ENCODE data around the gene PDILT. TPM values are rescaled to one million over a fixed set of nuclear protein-coding genes. Genes with fewer than 3 reads are reported as not detected.

Gene PDILT
- total RNA-seq, 6 experiments from 2014 or later, result not detected

GRCh38 chr16:20318437-20318836 lies 86.1 kb downstream of the PDILT start:
- H3K27ac ChIP-seq, result no peak overlapping the region
- no peaks in the 10 kb centered on the region for H3K9me3 ChIP-seq
- no peak overlapping the region for H3K4me3 ChIP-seq
- 71% methylated on average over 3 of the region's 3 CpGs for WGBS (ENCODE audit: insufficient coverage, low coverage, low lambda C conversion rate, missing lambda C conversion rate)
- no peaks in the 10 kb centered on the region for H3K36me3 ChIP-seq
- DNase-seq (no peak), ATAC-seq (no peak)
- TF ChIP-seq POLR2A (IDR thresholded peaks at IDR 0.05) (no peak), CTCF (IDR thresholded peaks at IDR 0.05) (no peak)
- no peaks in the 10 kb centered on the region for H3K4me1 ChIP-seq
- intact Hi-C loops (cut with DNase I), result no loop called here
- H3K27me3 ChIP-seq, result no peaks in the 10 kb centered on the region

- intact Hi-C loops (cut with DNase I), result no loop called here
- WGBS (ENCODE audit: insufficient coverage, low coverage, low lambda C conversion rate, missing lambda C conversion rate), result 52% methylated on average over 5 of the region's 7 CpGs
- Histone ChIP-seq H3K4me3 (no peak overlapping the region), H3K36me3 (no peaks in the 10 kb centered on the region), H3K9me3 (no peaks in the 10 kb centered on the region), H3K27me3 (no peaks in the 10 kb centered on the region), H3K4me1 (no peaks in the 10 kb centered on the region), H3K27ac (no peak overlapping the region)
- no peak for TF ChIP-seq POLR2A (IDR thresholded peaks at IDR 0.05)
- TF ChIP-seq CTCF (IDR thresholded peaks at IDR 0.05), result no peak
- ATAC-seq, result no peak
- DNase-seq, result no peak
Measured at GRCh38 chr16:20318006-20318405, 86.5 kb downstream of the PDILT start.

- H3K4me3 ChIP-seq, result no peak overlapping the region
- 41% methylated on average over 8 of the region's 8 CpGs for WGBS (ENCODE audit: insufficient coverage, low coverage, low lambda C conversion rate, missing lambda C conversion rate)
- no peaks in the 10 kb centered on the region for H3K4me1 ChIP-seq
- DNase-seq, result no peak
- no peaks in the 10 kb centered on the region for H3K36me3 ChIP-seq
- no peak for TF ChIP-seq CTCF (IDR thresholded peaks at IDR 0.05)
- no peak overlapping the region for H3K27ac ChIP-seq
- no peaks in the 10 kb centered on the region for H3K9me3 ChIP-seq
- H3K27me3 ChIP-seq, result no peaks in the 10 kb centered on the region
- no peak for ATAC-seq
- intact Hi-C loops (cut with DNase I), result no loop called here
Measured at GRCh38 chr16:20317117-20317516, 87.4 kb downstream of the PDILT start.

GRCh38 chr16:20316715-20317114 lies 87.8 kb downstream of the PDILT start:
- DNase-seq, result no peak
- 45% methylated on average over 5 of the region's 5 CpGs for WGBS (ENCODE audit: insufficient coverage, low coverage, low lambda C conversion rate, missing lambda C conversion rate)
- no peak for ATAC-seq

More at GRCh38 chr16:20316715-20317114, 87.8 kb downstream of the PDILT start:
- intact Hi-C loops (cut with DNase I), result no loop called here
- Histone ChIP-seq H3K36me3 (no peaks in the 10 kb centered on the region), H3K4me3 (no peak overlapping the region), H3K9me3 (no peaks in the 10 kb centered on the region), H3K4me1 (no peaks in the 10 kb centered on the region), H3K27me3 (no peaks in the 10 kb centered on the region), H3K27ac (no peak overlapping the region)
- TF ChIP-seq CTCF (IDR thresholded peaks at IDR 0.05) (no peak), POLR2A (IDR thresholded peaks at IDR 0.05) (no peak)
